ENCODE results near the gene TBPL2. TPM values are rescaled to one million over a fixed set of nuclear protein-coding genes. Genes with fewer than 3 reads are reported as not detected.

TBPL2 gene
- total and polyA plus RNA-seq, 4 donors = not detected

DNA sequence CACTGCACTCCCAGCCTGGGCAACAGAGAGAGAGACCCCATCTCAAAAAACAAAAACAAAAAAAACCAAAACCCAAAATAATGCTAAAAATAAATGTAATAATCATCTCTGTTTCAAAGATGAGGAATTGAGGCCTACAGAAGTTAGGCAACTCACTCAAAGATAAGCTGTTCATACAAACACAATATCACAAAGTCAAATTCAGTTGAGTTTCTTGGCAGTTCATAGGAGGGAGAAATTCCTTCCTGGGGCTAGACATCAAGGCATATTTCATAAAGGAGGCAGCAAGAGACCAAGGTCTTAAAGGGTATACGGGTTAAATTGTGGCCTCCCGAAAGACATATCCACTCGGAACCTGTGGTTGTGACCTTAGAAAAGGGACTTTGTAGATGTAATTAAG, 8.7 kb upstream of the TBPL2 start:
- peaks cover 0 to 14% (median 0%) of the 10 kb centered on the region in 5 donors for H3K4me1 ChIP-seq (ENCODE audit: control insufficient read depth in 5 of 5, insufficient read depth in 5 of 5, low read length in 5 of 5)
- no peak overlapping the region for H3K4me3 ChIP-seq
- no peak for DNase-seq
- H3K27ac ChIP-seq (ENCODE audit: low read depth in 1 of 2, low read length in 1 of 2) = no peak overlapping the region
- 95% methylated on average over 3 of the region's 3 CpGs for WGBS, 2 donors
- H3K27me3 ChIP-seq (ENCODE audit: control insufficient read depth in 3 of 3, insufficient read depth in 3 of 3, low read length in 2 of 3) = no peaks in the 10 kb centered on the region
- H3K9ac ChIP-seq (ENCODE audit: insufficient read depth in 1 of 2, low read length in 2 of 2) = no peak overlapping the region
- ATAC-seq (ENCODE audit: insufficient read depth, low FRiP score) = no peak
- H3K36me3 ChIP-seq (ENCODE audit: control insufficient read depth in 4 of 4, insufficient read depth in 4 of 4, low read length in 4 of 4) = no peaks in the 10 kb centered on the region
- no peaks in the 10 kb centered on the region for H3K9me3 ChIP-seq (ENCODE audit: control insufficient read depth in 4 of 4, insufficient read depth in 3 of 4, low read length in 3 of 4)
- TF ChIP-seq, protein P1, sequence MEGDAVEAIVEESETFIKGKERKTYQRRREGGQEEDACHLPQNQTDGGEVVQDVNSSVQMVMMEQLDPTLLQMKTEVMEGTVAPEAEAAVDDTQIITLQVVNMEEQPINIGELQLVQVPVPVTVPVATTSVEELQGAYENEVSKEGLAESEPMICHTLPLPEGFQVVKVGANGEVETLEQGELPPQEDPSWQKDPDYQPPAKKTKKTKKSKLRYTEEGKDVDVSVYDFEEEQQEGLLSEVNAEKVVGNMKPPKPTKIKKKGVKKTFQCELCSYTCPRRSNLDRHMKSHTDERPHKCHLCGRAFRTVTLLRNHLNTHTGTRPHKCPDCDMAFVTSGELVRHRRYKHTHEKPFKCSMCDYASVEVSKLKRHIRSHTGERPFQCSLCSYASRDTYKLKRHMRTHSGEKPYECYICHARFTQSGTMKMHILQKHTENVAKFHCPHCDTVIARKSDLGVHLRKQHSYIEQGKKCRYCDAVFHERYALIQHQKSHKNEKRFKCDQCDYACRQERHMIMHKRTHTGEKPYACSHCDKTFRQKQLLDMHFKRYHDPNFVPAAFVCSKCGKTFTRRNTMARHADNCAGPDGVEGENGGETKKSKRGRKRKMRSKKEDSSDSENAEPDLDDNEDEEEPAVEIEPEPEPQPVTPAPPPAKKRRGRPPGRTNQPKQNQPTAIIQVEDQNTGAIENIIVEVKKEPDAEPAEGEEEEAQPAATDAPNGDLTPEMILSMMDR (IDR thresholded peaks at IDR 0.05; ENCODE audit: control extremely low read depth, extremely low read depth) = no peak

DNA sequence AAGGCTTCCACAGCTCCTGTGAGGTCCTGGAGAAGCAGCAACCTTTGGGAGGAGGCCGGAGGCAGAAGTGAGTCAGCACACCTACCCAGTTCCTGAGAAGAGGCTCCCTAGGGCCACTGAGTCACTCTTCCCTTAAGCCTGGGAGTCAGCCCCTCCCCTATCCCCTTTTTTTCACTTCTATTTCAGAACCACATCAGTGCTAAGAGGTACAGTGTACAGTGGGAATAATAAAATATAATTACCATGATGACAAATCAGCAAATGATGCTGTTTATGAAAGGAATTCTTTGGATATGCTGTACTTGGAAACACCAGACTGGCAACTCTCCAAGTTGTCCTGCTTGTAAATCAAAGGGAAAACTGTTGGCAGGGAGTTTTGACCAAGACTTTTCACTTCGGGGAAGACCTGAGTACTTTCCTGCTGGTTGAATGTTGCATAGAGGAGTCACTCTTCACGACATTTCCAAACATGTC, 7.8 kb upstream of the TBPL2 start:
- H3K36me3 ChIP-seq (ENCODE audit: control insufficient read depth in 4 of 4, insufficient read depth in 4 of 4, low read length in 4 of 4) = no peaks in the 10 kb centered on the region
- DNase-seq (peak in 1 of 3 donors; percentile 28), ATAC-seq (ENCODE audit: insufficient read depth, low FRiP score) (peak; percentile 64)
- no peaks in the 10 kb centered on the region for H3K27me3 ChIP-seq (ENCODE audit: control insufficient read depth in 3 of 3, insufficient read depth in 3 of 3, low read length in 2 of 3)
- peak overlapping the region in 1 of 2 donors; percentile 35 for H3K27ac ChIP-seq (ENCODE audit: low read depth in 1 of 2, low read length in 1 of 2)
- no peak overlapping the region for H3K4me3 ChIP-seq
- H3K9ac ChIP-seq (ENCODE audit: insufficient read depth in 1 of 2, low read length in 2 of 2) = no peak overlapping the region
- TF ChIP-seq, protein P1 (IDR thresholded peaks at IDR 0.05; ENCODE audit: control extremely low read depth, extremely low read depth) = no peak
- peaks cover 0 to 10% (median 0%) of the 10 kb centered on the region in 5 donors for H3K4me1 ChIP-seq (ENCODE audit: control insufficient read depth in 5 of 5, insufficient read depth in 5 of 5, low read length in 5 of 5)
- H3K9me3 ChIP-seq (ENCODE audit: control insufficient read depth in 4 of 4, insufficient read depth in 3 of 4, low read length in 3 of 4) = no peaks in the 10 kb centered on the region
- WGBS, 2 donors = 55 to 65% methylated on average over 3 of the region's 3 CpGs

DNA sequence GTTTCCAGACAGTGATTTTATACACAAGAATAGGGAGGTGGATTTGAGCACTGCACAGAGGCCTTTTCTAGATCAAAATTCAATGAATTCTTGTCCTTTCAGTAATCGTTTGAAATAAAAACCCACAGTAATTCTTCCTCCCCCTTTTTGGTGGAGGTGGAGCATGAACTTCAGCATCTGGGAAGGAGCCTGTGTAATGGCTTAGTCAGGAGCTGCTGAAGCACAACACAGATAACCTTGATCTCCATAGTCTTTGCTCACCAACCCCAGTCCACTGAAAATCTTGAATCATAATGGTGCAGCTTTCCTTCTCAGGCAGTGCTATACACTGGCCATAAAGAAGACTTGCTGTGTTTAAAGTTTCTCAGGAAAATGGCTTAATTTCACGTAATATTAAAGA, 6.4 kb upstream of the TBPL2 start:
- DNase-seq (no peak), ATAC-seq (ENCODE audit: insufficient read depth, low FRiP score) (no peak)
- TF ChIP-seq, protein P1 (IDR thresholded peaks at IDR 0.05; ENCODE audit: control extremely low read depth, extremely low read depth) = no peak
- Histone ChIP-seq H3K4me1 (ENCODE audit: control insufficient read depth in 5 of 5, insufficient read depth in 5 of 5, low read length in 5 of 5) (peaks cover 0 to 9% (median 0%) of the 10 kb centered on the region in 5 donors), H3K27ac (ENCODE audit: low read depth in 1 of 2, low read length in 1 of 2) (peak overlapping the region in 1 of 2 donors; percentile 59), H3K36me3 (ENCODE audit: control insufficient read depth in 4 of 4, insufficient read depth in 4 of 4, low read length in 4 of 4) (no peaks in the 10 kb centered on the region), H3K9ac (ENCODE audit: insufficient read depth in 1 of 2, low read length in 2 of 2) (no peak overlapping the region), H3K27me3 (ENCODE audit: control insufficient read depth in 3 of 3, insufficient read depth in 3 of 3, low read length in 2 of 3) (no peaks in the 10 kb centered on the region), H3K4me3 (no peak overlapping the region), H3K9me3 (ENCODE audit: control insufficient read depth in 4 of 4, insufficient read depth in 3 of 4, low read length in 3 of 4) (no peaks in the 10 kb centered on the region)
- WGBS, 2 donors = 78 to 85% methylated on average over 2 of the region's 2 CpGs
